A549 (cell line): Measurements from ENCODE around the gene MPDU1. TPM values are rescaled to one million over a fixed set of nuclear protein-coding genes. Genes with fewer than 3 reads are reported as not detected.
A peak's percentile ranks its signal among the peaks of the same experiment; 100 is the strongest.

ENCODE experiments used
- ATAC-seq, 2 experiments: fragments of 200-7000 bp in 1 of 2; fragments of >200 bp in 1 of 2; cut with Nextera tagmentation in 1 of 2; cut with Tn5 transposase in 1 of 2; 3 replicates each; pipeline versions ENCODE4 v1.8.0 to v1.9.1; 2018 to 2020; ENCODE audit warnings: mild to moderate bottlenecking in 1 of 2, moderate library complexity in 1 of 2
- CTCF ChIA-PET: fragments of 300-600 bp; sonication (Branson Sonifier 250); formaldehyde crosslinking; extraction: SDS; loops from one replicate; lab custom pipeline; 2021; ENCODE audit warnings: antibody characterized with exemption, inconsistent platforms; lab: Yijun Ruan, JAX
- POLR2A ChIA-PET: fragments of 350-600 bp; formaldehyde crosslinking; extraction: SDS; loops from one replicate; lab custom pipeline; 2021; ENCODE audit warnings: antibody characterized with exemption, inconsistent platforms; lab: Yijun Ruan, JAX
- DNase-seq, 2 experiments: peaks; one replicate each; pipeline versions ENCODE4 v3.0.0 to v3.0.0-alpha.2; 2011 to 2016; ENCODE audit warnings: low read depth in 1 of 2, low spot score in 1 of 2
- FAIRE-seq: peaks from 2 replicates; lab custom pipeline; 2011; peaks lifted over from hg19 to GRCh38; lab: Jason Lieb, UNC
- H3K27ac ChIP-seq, 2 experiments: fragments of >200 bp; sonication (Bioruptor Twin); formaldehyde crosslinking; 3 replicates each; pipeline ENCODE4 v1.5.1; 2016 to 2017
- H3K4me1 ChIP-seq: fragments of >200 bp; sonication (Bioruptor Twin); formaldehyde crosslinking; 3 replicates; pipeline ENCODE4 v1.6.1; 2016
- H3K4me2 ChIP-seq: fragments of >200 bp; sonication (Bioruptor Twin); formaldehyde crosslinking; 3 replicates; pipeline ENCODE4 v1.6.1; 2016
- H3K4me3 ChIP-seq: fragments of >200 bp; sonication (Bioruptor Twin); formaldehyde crosslinking; 3 replicates; pipeline ENCODE4 v1.5.1; 2016
- H3K9me3 ChIP-seq: fragments of >200 bp; sonication (Bioruptor Twin); formaldehyde crosslinking; 3 replicates; pipeline ENCODE4 v1.6.1; 2016
- CBX2 ChIP-seq: fragments of 200-600 bp; sonication (generic); IDR thresholded peaks from 2 replicates; pipeline ENCODE4 v1.6.1; 2016; ENCODE audit warnings: low read depth, mild to moderate bottlenecking, borderline replicate concordance
- CEBPB ChIP-seq, 2 experiments: fragments of >200 bp in 1 of 2; sonication (Bioruptor Twin) in 1 of 2; formaldehyde crosslinking in 1 of 2; IDR thresholded peaks; 2 replicates each; pipeline ENCODE4 v1.6.1; 2012 to 2016
- CHD4 ChIP-seq: fragments of 200-600 bp; sonication (generic); IDR thresholded peaks from 2 replicates; pipeline ENCODE4 v1.6.1; 2016; ENCODE audit warnings: antibody characterized with exemption, mild to moderate bottlenecking, borderline replicate concordance
- EHF ChIP-seq: fragments of 250-450 bp; sonication (Bioruptor Pico); IDR thresholded peaks from 2 replicates; pipeline ENCODE4 v1.5.0; 2020; ENCODE audit warnings: mild to moderate bottlenecking
- GATA3 ChIP-seq: IDR thresholded peaks from 2 replicates; pipeline ENCODE4 v1.6.1; 2012; ENCODE audit warnings: borderline replicate concordance
- HDAC2 ChIP-seq: fragments of 200-600 bp; sonication (generic); IDR thresholded peaks from 2 replicates; pipeline ENCODE4 v1.6.1; 2016
- HOXA7 ChIP-seq: fragments of 250-450 bp; sonication (Bioruptor Pico); IDR thresholded peaks from 2 replicates; pipeline ENCODE4 v1.5.0; 2020; ENCODE audit warnings: mild to moderate bottlenecking, moderate library complexity
- HOXB5 ChIP-seq: fragments of 250-450 bp; sonication (Bioruptor Pico); IDR thresholded peaks from 2 replicates; pipeline ENCODE4 v1.5.0; 2020; ENCODE audit warnings: mild to moderate bottlenecking, moderate library complexity
- MAFK ChIP-seq: fragments of 450-650 bp; IDR thresholded peaks from 2 replicates; pipeline ENCODE4 v1.6.1; 2014; ENCODE audit not compliant: partially characterized antibody
- MYC ChIP-seq: IDR thresholded peaks from 2 replicates; pipeline ENCODE4 v1.6.1; 2012; ENCODE audit warnings: mild to moderate bottlenecking, inconsistent platforms, low read length, improper control_type of control experiment, borderline replicate concordance
- NFE2L2 ChIP-seq: fragments of 150-350 bp; conservative IDR thresholded peaks from 2 replicates; pipeline ENCODE4 v1.6.1; 2014; ENCODE audit warnings: low read length
- NR3C1 ChIP-seq: fragments of >200 bp; sonication (Bioruptor Twin); formaldehyde crosslinking; IDR thresholded peaks from 3 replicates; pipeline ENCODE4 v1.6.1; 2017
- POLR2AphosphoS2 ChIP-seq: conservative IDR thresholded peaks from 2 replicates; pipeline ENCODE4 v1.6.1; 2012; ENCODE audit warnings: low read length, improper control_type of control experiment, inconsistent platforms
- RNF2 ChIP-seq: fragments of 200-600 bp; sonication (generic); IDR thresholded peaks from 2 replicates; pipeline ENCODE4 v1.6.1; 2016; ENCODE audit warnings: low read depth, mild to moderate bottlenecking, antibody characterized with exemption, moderate library complexity, borderline replicate concordance
- ZC3H11A ChIP-seq: fragments of 450-650 bp; IDR thresholded peaks from 2 replicates; pipeline ENCODE4 v1.6.1; 2014; ENCODE audit warnings: antibody characterized with exemption, mild to moderate bottlenecking
- ZNF302 ChIP-seq: fragments of 250-450 bp; sonication (Bioruptor Pico); IDR thresholded peaks from 2 replicates; pipeline ENCODE4 v1.9.0; 2021; ENCODE audit warnings: inconsistent platforms, mild to moderate bottlenecking, moderate library complexity
- WGBS: methylation state at CpG from one replicate; pipeline ENCODE4 v1.1.6; 2017; ENCODE audit errors: missing lambda C conversion rate; 5-methylcytosine and 5-hydroxymethylcytosine counted together
- polyA plus RNA-seq, 4 experiments: library from polyadenylated mRNA; depleted of rRNA in 3 of 4; stranded (reverse); fragments of >200 nt; fragmentation: RNase III in 1 of 4; extraction: RNeasy Plus Mini Kit Qiagen cat#74134 plus additional on column Dnase treatment in 1 of 4; gene quantifications; 2 replicates in 3 of 4; 3 replicates in 1 of 4; pipeline ENCODE4 v1.2.3, GENCODE V29; 2011 to 2017
- TF ChIP-seq, protein P1 (sequence below): IDR thresholded peaks from 2 replicates; pipeline ENCODE4 v1.6.1; 2012
- TF ChIP-seq, protein P2 (sequence below): IDR thresholded peaks from 2 replicates; pipeline ENCODE4 v1.6.1; 2012; ENCODE audit warnings: low read depth, borderline replicate concordance
- TF ChIP-seq, protein P3 (sequence below): IDR thresholded peaks from 2 replicates; pipeline ENCODE4 v1.6.1; 2012
- TF ChIP-seq, protein P4 (sequence below): fragments of 450-650 bp; IDR thresholded peaks from 2 replicates; pipeline ENCODE4 v1.6.1; 2014; ENCODE audit warnings: antibody characterized with exemption
- TF ChIP-seq, protein P5 (sequence below): fragments of >200 bp; sonication (Bioruptor Twin); formaldehyde crosslinking; IDR thresholded peaks from 3 replicates; pipeline ENCODE4 v1.6.1; 2016

MPDU1 gene
- polyA plus RNA-seq, 2 of the 4 experiments (the other 2 are of a cell fraction) = 134 to 148 TPM

DNA sequence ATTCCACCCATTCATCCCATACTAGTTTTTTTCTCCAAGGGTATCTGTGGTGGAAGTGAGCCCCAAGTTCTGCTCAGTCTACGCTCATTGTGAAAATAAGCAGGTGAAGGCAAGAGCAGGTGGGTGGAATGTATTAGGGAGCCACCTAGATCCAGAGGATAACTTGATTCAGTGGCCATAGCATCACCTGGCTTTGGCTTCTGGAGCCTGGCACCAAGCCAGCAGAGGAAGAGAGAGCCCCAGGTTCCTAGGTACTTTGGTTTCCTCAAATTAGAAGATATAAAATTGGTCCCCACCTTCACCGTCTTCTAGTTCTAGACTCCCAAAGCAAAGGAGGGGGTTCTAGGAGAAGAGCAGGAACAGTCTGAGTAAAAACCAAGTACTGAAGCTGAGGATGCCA, 27.0 kb downstream of the MPDU1 start:
- ChIA-PET POLR2A (interaction anchor here (0.7 to 1.1 kb wide), 2 partner anchors 27 to 41 kb away, joined by 3 read pairs; partner anchors contain the start of genes ATP1B2 and MPDU1), CTCF (interaction anchor here (0.7 to 7.7 kb wide), 8 partner anchors 10 to 113 kb away, joined by 3 to 56 read pairs (median 8); partner anchors contain the start of genes SOX15, TP53 and WRAP53)
- no peaks in the 10 kb centered on the region for H3K9me3 ChIP-seq
- no peak overlapping the region for H3K27ac ChIP-seq
- H3K4me3 ChIP-seq = no peak overlapping the region
- no peak for TF ChIP-seq HOXB5 (CRISPR knock-in tag)
- TF ChIP-seq, protein P1, sequence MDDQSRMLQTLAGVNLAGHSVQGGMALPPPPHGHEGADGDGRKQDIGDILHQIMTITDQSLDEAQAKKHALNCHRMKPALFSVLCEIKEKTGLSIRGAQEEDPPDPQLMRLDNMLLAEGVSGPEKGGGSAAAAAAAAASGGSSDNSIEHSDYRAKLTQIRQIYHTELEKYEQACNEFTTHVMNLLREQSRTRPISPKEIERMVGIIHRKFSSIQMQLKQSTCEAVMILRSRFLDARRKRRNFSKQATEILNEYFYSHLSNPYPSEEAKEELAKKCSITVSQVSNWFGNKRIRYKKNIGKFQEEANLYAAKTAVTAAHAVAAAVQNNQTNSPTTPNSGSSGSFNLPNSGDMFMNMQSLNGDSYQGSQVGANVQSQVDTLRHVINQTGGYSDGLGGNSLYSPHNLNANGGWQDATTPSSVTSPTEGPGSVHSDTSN = no peak
- no peak for TF ChIP-seq CEBPB (IDR thresholded peaks at IDR 0.05)
- TF ChIP-seq, protein P2, sequence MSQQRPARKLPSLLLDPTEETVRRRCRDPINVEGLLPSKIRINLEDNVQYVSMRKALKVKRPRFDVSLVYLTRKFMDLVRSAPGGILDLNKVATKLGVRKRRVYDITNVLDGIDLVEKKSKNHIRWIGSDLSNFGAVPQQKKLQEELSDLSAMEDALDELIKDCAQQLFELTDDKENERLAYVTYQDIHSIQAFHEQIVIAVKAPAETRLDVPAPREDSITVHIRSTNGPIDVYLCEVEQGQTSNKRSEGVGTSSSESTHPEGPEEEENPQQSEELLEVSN = no peak
- TF ChIP-seq HOXA7 (CRISPR knock-in tag) = no peak
- TF ChIP-seq, protein P3, sequence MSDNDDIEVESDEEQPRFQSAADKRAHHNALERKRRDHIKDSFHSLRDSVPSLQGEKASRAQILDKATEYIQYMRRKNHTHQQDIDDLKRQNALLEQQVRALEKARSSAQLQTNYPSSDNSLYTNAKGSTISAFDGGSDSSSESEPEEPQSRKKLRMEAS = no peak
- TF ChIP-seq ZNF302 (CRISPR knock-in tag) = no peak
- no peak for TF ChIP-seq NR3C1
- no peak for TF ChIP-seq GATA3
- no peak for TF ChIP-seq MYC
- no peak for TF ChIP-seq ZC3H11A
- no peak for TF ChIP-seq CBX2
- TF ChIP-seq POLR2AphosphoS2 = no peak
- TF ChIP-seq HDAC2 = no peak
- TF ChIP-seq, protein P4, sequence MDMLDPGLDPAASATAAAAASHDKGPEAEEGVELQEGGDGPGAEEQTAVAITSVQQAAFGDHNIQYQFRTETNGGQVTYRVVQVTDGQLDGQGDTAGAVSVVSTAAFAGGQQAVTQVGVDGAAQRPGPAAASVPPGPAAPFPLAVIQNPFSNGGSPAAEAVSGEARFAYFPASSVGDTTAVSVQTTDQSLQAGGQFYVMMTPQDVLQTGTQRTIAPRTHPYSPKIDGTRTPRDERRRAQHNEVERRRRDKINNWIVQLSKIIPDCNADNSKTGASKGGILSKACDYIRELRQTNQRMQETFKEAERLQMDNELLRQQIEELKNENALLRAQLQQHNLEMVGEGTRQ = no peak
- TF ChIP-seq EHF (CRISPR knock-in tag) = no peak
- no peak overlapping the region for H3K4me2 ChIP-seq
- no peak for DNase-seq
- FAIRE-seq = peak; percentile 49
- 99% methylated on average over 2 of the region's 2 CpGs for WGBS
- no peak for ATAC-seq
- peaks cover 29% of the 10 kb centered on the region for H3K4me1 ChIP-seq

DNA sequence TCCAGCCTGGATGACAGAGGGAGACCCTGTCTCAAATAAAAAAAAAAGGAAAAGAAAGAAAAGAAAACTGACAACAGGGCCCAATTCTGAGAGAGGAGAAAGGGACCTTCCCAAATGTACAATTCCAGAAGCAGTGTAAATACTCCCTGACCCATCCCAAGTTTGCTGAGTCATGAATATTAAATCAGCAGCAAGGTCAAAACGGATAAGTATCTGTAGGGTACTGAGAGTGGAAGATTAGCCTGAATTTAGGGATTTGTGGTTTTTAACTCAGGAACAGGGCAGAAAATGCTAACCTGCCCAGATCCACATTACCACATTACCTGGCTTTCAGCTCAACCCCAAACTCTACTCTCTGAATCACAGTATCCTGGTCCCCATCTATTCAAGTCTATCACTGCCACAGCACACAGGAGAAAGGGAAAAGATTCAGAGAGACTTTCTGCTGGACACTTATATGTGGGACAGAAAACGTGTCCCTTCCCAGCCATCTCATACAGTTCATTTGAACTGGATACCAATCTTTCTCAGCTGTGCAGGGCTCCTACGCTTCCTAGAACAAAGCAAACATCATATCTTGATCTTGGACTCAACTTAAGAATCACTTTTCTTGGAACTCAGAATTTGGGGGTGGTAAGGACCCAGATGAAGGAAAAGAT, 28.1 kb downstream of the MPDU1 start:
- H3K9me3 ChIP-seq = no peaks in the 10 kb centered on the region
- H3K4me3 ChIP-seq = no peak overlapping the region
- WGBS = 68% methylated on average over 3 of the region's 3 CpGs
- FAIRE-seq (no peak), DNase-seq (no peak), ATAC-seq (no peak)
- H3K27ac ChIP-seq = peak overlapping the region; percentile 40 to 66; a peak in 5 of 6 replicates
- H3K4me2 ChIP-seq = peak overlapping the region; percentile 91
- ChIA-PET POLR2A (interaction anchor here (1.1 to 6.1 kb wide), 2 partner anchors 40 to 76 kb away, joined by 3 to 58 read pairs; partner anchors contain the start of genes ATP1B2, TP53 and WRAP53), CTCF (interaction anchor here (0.6 to 7.7 kb wide), 13 partner anchors 11 to 149 kb away, joined by 3 to 56 read pairs (median 5); partner anchors contain the start of genes SAT2, SOX15, TP53 and WRAP53)
- peaks cover 29% of the 10 kb centered on the region for H3K4me1 ChIP-seq
- TF ChIP-seq NFE2L2 (peak; percentile 82), HDAC2 (no peak), MAFK (peak; percentile 99), ZC3H11A (no peak), RNF2 (no peak), CHD4 (no peak)
- TF ChIP-seq, protein P5, sequence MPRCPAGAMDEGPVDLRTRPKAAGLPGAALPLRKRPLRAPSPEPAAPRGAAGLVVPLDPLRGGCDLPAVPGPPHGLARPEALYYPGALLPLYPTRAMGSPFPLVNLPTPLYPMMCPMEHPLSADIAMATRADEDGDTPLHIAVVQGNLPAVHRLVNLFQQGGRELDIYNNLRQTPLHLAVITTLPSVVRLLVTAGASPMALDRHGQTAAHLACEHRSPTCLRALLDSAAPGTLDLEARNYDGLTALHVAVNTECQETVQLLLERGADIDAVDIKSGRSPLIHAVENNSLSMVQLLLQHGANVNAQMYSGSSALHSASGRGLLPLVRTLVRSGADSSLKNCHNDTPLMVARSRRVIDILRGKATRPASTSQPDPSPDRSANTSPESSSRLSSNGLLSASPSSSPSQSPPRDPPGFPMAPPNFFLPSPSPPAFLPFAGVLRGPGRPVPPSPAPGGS = no peak
